ENCODE results near the gene HMX1.

- TF ChIP-seq POLR2A (IDR thresholded peaks at IDR 0.05) = no peak
- no peak for TF ChIP-seq CTCF (IDR thresholded peaks at IDR 0.05)
- no peak for TF ChIP-seq EP300 (IDR thresholded peaks at IDR 0.05)
Observed at GRCh38 chr4:8864912-8865680, 6.5 kb downstream of the HMX1 start.

Data from gastroesophageal sphincter (tissue), 3 donors.